ENCODE data around the gene SEC14L2.
"Not testable (repeated sequence)": the region's sequence is repeated elsewhere in the genome, so short reads cannot be mapped to it uniquely, and the experiment has no call there.

The SEC14L2 gene

GRCh38 chr22:30441088-30441487, 44.3 kb downstream of the SEC14L2 start:
- no peak overlapping the region for H3K4me3 ChIP-seq (ENCODE audit: low read depth, low read length)
- no peak overlapping the region for H3K27ac ChIP-seq (ENCODE audit: low read depth, low read length)
- H3K27me3 ChIP-seq (ENCODE audit: control insufficient read depth, insufficient read depth, low read length): no peaks in the 10 kb centered on the region
- H3K36me3 ChIP-seq (ENCODE audit: control insufficient read depth, insufficient read depth, low read length): no peaks in the 10 kb centered on the region
- H3K4me1 ChIP-seq (ENCODE audit: control insufficient read depth, insufficient read depth, low read length): peaks cover 5% of the 10 kb centered on the region; the same call in 1 of the 2 replicates
- peaks cover 1% of the 10 kb centered on the region; the same call in 1 of the 2 replicates for H3K9me3 ChIP-seq (ENCODE audit: control insufficient read depth, insufficient read depth, low read length)
- H3K9ac ChIP-seq (ENCODE audit: low read depth, low read length): no peak overlapping the region

GRCh38 chr22:30444632-30445437, 48.0 kb downstream of the SEC14L2 start:
- Histone ChIP-seq H3K36me3 (ENCODE audit: control insufficient read depth, insufficient read depth, low read length) (no peaks in the 10 kb centered on the region), H3K27me3 (ENCODE audit: control insufficient read depth, insufficient read depth, low read length) (no peaks in the 10 kb centered on the region), H3K4me1 (ENCODE audit: control insufficient read depth, insufficient read depth, low read length) (peaks cover 5% of the 10 kb centered on the region; the same call in 1 of the 2 replicates), H3K4me3 (ENCODE audit: low read depth, low read length) (0 out of 2 replicates have a peak overlapping the region, but pooled peaks have one; percentile 31), H3K9me3 (ENCODE audit: control insufficient read depth, insufficient read depth, low read length) (no peaks in the 10 kb centered on the region), H3K9ac (ENCODE audit: low read depth, low read length) (no peak overlapping the region), H3K27ac (ENCODE audit: low read depth, low read length) (no peak overlapping the region)

DNA sequence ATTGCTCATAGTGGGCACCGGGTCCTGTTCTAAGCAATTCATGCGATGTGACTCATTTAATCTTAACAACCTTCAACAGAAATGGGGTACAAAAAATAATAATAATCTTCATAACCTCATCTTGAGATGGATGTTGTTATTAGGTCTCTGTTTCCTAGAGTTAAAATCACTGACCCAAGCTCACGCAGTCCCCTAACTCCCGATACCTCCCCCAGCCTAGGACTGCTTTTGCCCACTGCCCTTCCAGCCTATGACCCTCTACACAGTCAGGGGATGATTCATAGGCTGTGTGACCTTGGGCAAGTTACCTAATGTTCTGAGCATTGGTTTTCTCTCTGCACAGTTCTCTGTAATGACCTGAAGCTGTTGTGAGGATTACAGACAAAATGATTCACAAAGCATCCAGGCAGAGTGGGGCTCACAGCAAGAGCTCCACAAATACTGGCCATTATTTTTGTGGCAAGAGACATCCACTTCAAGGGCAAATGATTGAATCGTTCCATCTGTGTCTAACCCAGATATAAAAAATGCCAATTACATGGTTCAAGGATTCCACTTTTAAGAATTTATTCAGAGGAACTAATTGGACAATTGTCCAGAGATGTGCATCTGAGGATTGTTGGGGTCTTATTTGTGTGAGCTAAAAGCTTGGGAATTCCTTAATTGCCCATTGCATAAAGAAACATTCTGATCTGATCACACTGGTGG, 48.8 kb downstream of the SEC14L2 start:
- Histone ChIP-seq H3K27ac (ENCODE audit: low read depth, low read length) (no peak overlapping the region), H3K4me3 (ENCODE audit: low read depth, low read length) (no peak overlapping the region), H3K9ac (ENCODE audit: low read depth, low read length) (no peak overlapping the region), H3K4me1 (ENCODE audit: control insufficient read depth, insufficient read depth, low read length) (peaks cover 5% of the 10 kb centered on the region; the same call in 1 of the 2 replicates), H3K36me3 (ENCODE audit: control insufficient read depth, insufficient read depth, low read length) (no peaks in the 10 kb centered on the region), H3K27me3 (ENCODE audit: control insufficient read depth, insufficient read depth, low read length) (no peaks in the 10 kb centered on the region), H3K9me3 (ENCODE audit: control insufficient read depth, insufficient read depth, low read length) (no peaks in the 10 kb centered on the region)

DNA sequence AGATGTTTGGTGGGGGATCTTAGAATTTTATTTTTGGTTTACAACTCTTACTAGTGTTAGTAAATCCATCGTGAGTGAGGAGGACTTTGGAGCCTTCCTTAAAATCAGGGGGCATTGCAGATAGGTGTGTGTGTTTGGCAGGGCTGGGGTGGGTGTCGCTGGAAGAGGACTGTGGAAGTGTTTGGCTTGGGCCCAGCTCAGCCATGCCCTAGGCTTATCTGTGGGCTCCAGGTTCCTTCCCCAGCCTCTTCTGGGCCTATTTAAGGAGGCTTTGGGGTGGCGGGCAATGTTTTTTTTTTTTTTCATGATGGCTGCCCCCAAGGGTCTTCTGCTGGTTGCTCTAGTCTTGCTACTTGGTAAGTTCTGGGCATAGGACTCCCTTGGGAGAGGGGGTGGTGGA, 50.8 kb downstream of the SEC14L2 start:
- no peak overlapping the region for H3K4me3 ChIP-seq (ENCODE audit: low read depth, low read length)

DNA sequence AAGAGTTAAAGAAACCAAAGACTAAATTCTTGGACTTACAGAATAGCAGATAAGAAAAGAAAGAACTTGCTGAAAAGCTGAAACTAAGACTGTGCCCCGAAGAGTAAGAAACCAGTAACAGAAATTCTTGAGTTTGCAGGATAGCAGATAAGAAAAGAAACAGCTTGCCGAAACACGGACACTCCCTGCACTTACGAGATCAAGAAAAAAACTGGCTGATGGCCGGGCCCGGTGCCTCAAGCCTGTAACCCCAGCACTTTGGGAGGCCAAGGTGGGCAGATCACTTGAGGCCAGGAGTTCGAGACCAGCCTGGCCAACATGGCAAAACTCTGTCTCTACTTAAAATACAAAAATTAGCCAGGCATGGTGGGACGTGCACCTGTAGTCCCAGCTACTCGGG, 54.7 kb downstream of the SEC14L2 start:
- not testable (repeated sequence) for H3K27ac ChIP-seq (ENCODE audit: low read depth, low read length); H3K27me3 ChIP-seq (ENCODE audit: control insufficient read depth, insufficient read depth, low read length); H3K4me3 ChIP-seq (ENCODE audit: low read depth, low read length); H3K36me3 ChIP-seq (ENCODE audit: control insufficient read depth, insufficient read depth, low read length); H3K4me1 ChIP-seq (ENCODE audit: control insufficient read depth, insufficient read depth, low read length); H3K9ac ChIP-seq (ENCODE audit: low read depth, low read length); H3K9me3 ChIP-seq (ENCODE audit: control insufficient read depth, insufficient read depth, low read length)

More for the DNA sequence above, 50.8 kb downstream of the SEC14L2 start:
- H3K9me3 ChIP-seq (ENCODE audit: control insufficient read depth, insufficient read depth, low read length): no peaks in the 10 kb centered on the region
- no peak overlapping the region for H3K27ac ChIP-seq (ENCODE audit: low read depth, low read length)
- peaks cover 5% of the 10 kb centered on the region; the same call in 1 of the 2 replicates for H3K4me1 ChIP-seq (ENCODE audit: control insufficient read depth, insufficient read depth, low read length)
- no peaks in the 10 kb centered on the region for H3K36me3 ChIP-seq (ENCODE audit: control insufficient read depth, insufficient read depth, low read length)
- no peaks in the 10 kb centered on the region for H3K27me3 ChIP-seq (ENCODE audit: control insufficient read depth, insufficient read depth, low read length)
- no peak overlapping the region for H3K9ac ChIP-seq (ENCODE audit: low read depth, low read length)

DNA sequence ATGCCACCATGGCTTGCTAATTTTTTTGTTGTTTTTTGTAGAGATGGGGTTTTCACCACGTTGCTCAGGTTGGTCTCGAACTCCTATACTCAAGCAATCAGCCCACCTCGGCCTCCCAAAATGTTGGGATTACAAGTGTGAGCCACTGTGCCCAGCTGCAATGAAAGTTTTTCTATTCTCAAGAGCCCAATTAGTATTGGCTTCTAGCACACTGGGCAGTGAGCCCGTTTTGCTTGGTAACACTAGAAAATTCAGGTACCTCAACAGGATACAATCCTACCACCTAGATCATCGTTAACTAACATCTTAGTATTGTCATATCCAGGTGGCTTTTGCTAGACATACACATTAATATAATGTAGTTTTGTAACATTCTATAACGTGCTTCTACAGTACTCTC, 56.0 kb downstream of the SEC14L2 start:
- no peaks in the 10 kb centered on the region for H3K4me1 ChIP-seq (ENCODE audit: control insufficient read depth, insufficient read depth, low read length)
- no peaks in the 10 kb centered on the region for H3K36me3 ChIP-seq (ENCODE audit: control insufficient read depth, insufficient read depth, low read length)
- no peak overlapping the region for H3K4me3 ChIP-seq (ENCODE audit: low read depth, low read length)
- H3K27ac ChIP-seq (ENCODE audit: low read depth, low read length): no peak overlapping the region
- H3K9ac ChIP-seq (ENCODE audit: low read depth, low read length): no peak overlapping the region
- H3K27me3 ChIP-seq (ENCODE audit: control insufficient read depth, insufficient read depth, low read length): no peaks in the 10 kb centered on the region
- H3K9me3 ChIP-seq (ENCODE audit: control insufficient read depth, insufficient read depth, low read length): no peaks in the 10 kb centered on the region

DNA sequence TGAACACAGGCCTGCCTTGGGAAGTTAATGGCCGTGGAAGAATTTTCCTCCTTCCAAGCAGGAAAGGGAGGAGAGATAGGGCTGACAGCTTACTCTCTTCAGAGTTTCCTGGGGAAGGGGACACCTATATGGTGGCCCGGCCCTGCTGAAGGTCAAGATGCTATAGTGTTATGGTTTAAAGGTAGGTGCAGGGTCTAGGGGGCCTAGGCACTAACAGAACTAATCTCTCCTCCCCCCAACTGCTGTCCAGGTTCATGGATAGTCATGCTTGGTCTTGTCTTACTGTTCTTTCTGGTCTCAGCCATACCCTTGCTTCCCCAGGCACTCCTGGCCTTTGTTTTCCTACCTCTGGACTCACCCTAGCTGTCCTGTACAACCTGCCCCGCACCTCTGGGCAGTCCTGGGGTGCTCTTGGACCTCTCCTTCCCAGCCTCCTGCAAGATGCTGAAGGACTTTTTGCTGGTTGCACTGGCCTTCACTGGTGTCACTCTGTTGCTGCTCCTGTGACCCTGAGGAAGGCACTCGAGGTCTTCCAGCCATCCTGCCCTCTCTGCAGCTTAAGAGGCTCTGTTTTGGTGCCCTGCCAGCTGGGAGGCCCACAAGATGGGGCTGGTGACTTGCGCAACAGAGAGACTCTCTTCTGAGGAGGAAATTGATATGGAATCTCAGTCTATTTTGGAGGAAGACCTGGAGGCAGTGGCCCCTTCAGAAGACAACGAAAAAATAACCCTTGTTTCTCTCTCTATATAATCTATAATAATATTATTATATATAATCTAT, 57.1 kb downstream of the SEC14L2 start:
- H3K27ac ChIP-seq (ENCODE audit: low read depth, low read length): no peak overlapping the region
- H3K9ac ChIP-seq (ENCODE audit: low read depth, low read length): no peak overlapping the region
- no peak overlapping the region for H3K4me3 ChIP-seq (ENCODE audit: low read depth, low read length)
- H3K9me3 ChIP-seq (ENCODE audit: control insufficient read depth, insufficient read depth, low read length): no peaks in the 10 kb centered on the region
- H3K27me3 ChIP-seq (ENCODE audit: control insufficient read depth, insufficient read depth, low read length): no peaks in the 10 kb centered on the region
- H3K4me1 ChIP-seq (ENCODE audit: control insufficient read depth, insufficient read depth, low read length): no peaks in the 10 kb centered on the region
- no peaks in the 10 kb centered on the region for H3K36me3 ChIP-seq (ENCODE audit: control insufficient read depth, insufficient read depth, low read length)

DNA sequence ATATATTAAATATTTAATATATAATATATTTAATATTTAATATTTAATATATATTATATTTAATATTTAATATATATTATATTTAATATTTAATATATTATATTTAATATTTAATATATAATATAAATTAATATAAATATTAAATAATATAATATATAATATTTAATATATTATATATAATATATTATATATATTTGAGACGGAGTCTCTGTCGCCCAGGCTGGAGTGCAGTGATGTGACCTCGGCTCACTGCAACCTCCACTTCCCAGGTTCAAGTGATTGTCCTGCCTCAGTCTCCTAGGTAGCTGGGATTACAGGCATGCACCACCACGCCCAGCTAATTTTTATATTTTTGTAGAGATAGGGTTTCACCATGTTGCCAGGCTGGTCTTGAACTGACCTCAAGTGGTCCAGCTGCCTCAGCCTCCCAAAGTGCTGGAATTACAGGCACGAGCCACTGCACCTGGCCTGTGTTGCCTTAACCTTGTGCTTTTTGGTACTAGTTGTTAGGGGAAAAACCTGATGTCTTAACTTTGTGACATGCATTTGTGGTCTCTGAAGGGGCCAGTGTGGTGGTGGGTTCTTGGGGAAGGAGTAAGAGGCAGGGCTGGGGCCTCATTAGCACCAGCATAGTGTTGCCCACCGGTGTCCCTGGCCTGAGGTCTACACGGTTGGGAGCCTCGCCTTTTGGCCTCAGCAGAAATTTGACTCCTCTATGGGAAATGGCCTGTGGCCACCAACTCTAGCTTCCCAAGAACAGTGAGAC, 58.4 kb downstream of the SEC14L2 start:
- H3K9me3 ChIP-seq (ENCODE audit: control insufficient read depth, insufficient read depth, low read length): no peaks in the 10 kb centered on the region
- no peak overlapping the region for H3K4me3 ChIP-seq (ENCODE audit: low read depth, low read length)
- no peaks in the 10 kb centered on the region for H3K36me3 ChIP-seq (ENCODE audit: control insufficient read depth, insufficient read depth, low read length)
- H3K27ac ChIP-seq (ENCODE audit: low read depth, low read length): no peak overlapping the region
- H3K27me3 ChIP-seq (ENCODE audit: control insufficient read depth, insufficient read depth, low read length): no peaks in the 10 kb centered on the region
- H3K9ac ChIP-seq (ENCODE audit: low read depth, low read length): no peak overlapping the region
- H3K4me1 ChIP-seq (ENCODE audit: control insufficient read depth, insufficient read depth, low read length): no peaks in the 10 kb centered on the region

DNA sequence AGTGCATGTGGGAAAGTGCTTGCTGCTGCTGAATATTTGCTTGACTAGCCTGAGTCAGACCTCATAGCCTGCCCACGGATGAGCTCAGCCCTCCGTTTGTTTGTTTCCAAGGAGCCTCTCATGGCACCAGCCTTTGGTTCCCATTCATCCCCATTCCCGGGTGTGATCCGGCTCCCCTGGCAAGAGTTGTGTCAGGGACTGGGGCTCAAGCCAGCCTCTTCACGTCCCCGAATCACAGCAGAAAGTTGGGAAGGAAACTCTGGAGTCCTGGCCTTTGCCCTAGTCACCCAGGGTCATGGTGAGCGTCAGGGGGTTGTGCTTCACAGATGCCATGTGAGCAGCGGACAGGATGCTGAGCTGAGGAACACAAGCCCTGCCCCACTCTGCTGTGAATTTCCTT, 61.2 kb downstream of the SEC14L2 start:
- Histone ChIP-seq H3K36me3 (ENCODE audit: control insufficient read depth, insufficient read depth, low read length) (no peaks in the 10 kb centered on the region), H3K4me3 (ENCODE audit: low read depth, low read length) (no peak overlapping the region), H3K9me3 (ENCODE audit: control insufficient read depth, insufficient read depth, low read length) (no peaks in the 10 kb centered on the region), H3K9ac (ENCODE audit: low read depth, low read length) (no peak overlapping the region), H3K4me1 (ENCODE audit: control insufficient read depth, insufficient read depth, low read length) (no peaks in the 10 kb centered on the region), H3K27ac (ENCODE audit: low read depth, low read length) (no peak overlapping the region), H3K27me3 (ENCODE audit: control insufficient read depth, insufficient read depth, low read length) (no peaks in the 10 kb centered on the region)

DNA sequence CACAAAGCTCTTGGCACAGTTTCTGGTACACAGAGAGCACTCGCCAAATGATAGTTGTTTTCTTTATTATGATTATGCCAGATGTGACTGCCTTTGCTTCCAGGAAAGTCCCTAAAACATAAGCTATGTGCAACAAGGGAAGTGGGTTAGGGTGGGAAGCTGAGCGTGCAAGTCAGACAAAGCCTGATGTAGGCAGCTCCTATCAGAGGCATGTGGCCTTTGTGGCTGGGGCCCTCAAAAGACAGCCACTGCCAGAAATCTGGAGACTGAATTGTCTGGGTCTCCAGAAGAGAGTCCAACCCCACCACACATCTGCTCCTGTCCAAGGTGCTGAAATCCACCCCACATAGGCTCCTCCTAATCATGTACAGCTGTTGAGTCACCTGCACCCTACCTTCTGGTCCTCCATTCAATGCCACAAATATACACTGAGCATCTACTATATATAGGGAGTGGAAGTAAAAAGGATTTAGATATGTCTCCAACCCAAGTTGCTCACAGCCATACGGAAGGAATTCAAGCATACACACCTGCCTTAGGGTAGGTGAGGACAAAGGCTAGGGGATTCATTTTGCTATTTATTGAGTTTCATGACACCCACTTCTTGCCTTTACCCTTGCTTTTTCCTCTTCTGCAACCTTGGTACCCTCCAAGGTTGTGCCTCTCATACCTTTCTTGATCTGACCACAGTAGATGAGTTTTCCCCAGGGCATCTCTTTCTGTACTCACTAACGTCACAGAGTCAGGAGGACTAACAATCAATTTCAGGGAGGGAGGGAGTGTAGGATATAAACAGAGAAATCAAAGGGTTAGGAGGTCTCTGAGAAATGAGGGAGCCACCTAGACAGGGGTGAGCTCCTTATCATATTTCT, 62.6 kb downstream of the SEC14L2 start:
- H3K27ac ChIP-seq (ENCODE audit: low read depth, low read length): no peak overlapping the region
- H3K27me3 ChIP-seq (ENCODE audit: control insufficient read depth, insufficient read depth, low read length): no peaks in the 10 kb centered on the region
- H3K4me1 ChIP-seq (ENCODE audit: control insufficient read depth, insufficient read depth, low read length): no peaks in the 10 kb centered on the region
- no peak overlapping the region for H3K4me3 ChIP-seq (ENCODE audit: low read depth, low read length)
- no peak overlapping the region for H3K9ac ChIP-seq (ENCODE audit: low read depth, low read length)
- no peaks in the 10 kb centered on the region for H3K36me3 ChIP-seq (ENCODE audit: control insufficient read depth, insufficient read depth, low read length)
- no peaks in the 10 kb centered on the region for H3K9me3 ChIP-seq (ENCODE audit: control insufficient read depth, insufficient read depth, low read length)

All from HUES48 (cell line).